K562 (cell line): Measurements from ENCODE around the gene XRCC3. TPM values are rescaled to one million over a fixed set of nuclear protein-coding genes. Genes with fewer than 3 reads are reported as not detected.

Source experiments
- ATAC-seq: fragments of 200-7000 bp; cut with Tn5 transposase; 3 replicates; pipeline ENCODE4 v1.9.1; 2020; ENCODE audit warnings: moderate library complexity
- BruUV-seq: library from RNA; stranded (reverse); fragments of 400-500 nt; replicated peaks from 2 replicates; lab custom pipeline; 2021; lab: Mats Ljungman, UMichigan
- CTCF ChIA-PET: fragments of 300-600 bp; formaldehyde crosslinking; extraction: SDS; loops from one replicate; lab custom pipeline; 2021; ENCODE audit warnings: low intra/inter-chr PET ratio; lab: Yijun Ruan, JAX
- POLR2A ChIA-PET: fragments of 300-600, 350-650 bp; sonication (Branson Sonifier 250); formaldehyde crosslinking; extraction: SDS; loops from one replicate; lab custom pipeline; 2021; ENCODE audit warnings: antibody characterized with exemption, inconsistent platforms; lab: Yijun Ruan, JAX
- DNase-seq, 4 experiments: peaks; one replicate each; pipeline versions ENCODE4 v3.0.0 to v3.0.0-alpha.2; 2011 to 2018; ENCODE audit warnings: low spot score in 3 of 4, mixed read lengths in 3 of 4; ENCODE audit errors: extremely low read depth in 1 of 4
- FAIRE-seq: peaks from 2 replicates; lab custom pipeline; 2011; peaks lifted over from hg19 to GRCh38; lab: Jason Lieb, UNC
- H2AFZ ChIP-seq: 2 replicates; pipeline ENCODE4 v1.6.0; 2011; ENCODE audit warnings: low read depth, low read length, control low read depth, inconsistent platforms
- H3K27ac ChIP-seq: fragments of 200-600 bp; 3 replicates; pipeline ENCODE4 v1.8.0; 2011; ENCODE audit warnings: low read depth, mild to moderate bottlenecking, control low read depth, inconsistent platforms, low read length, moderate library complexity, mixed read lengths; ENCODE audit errors: extremely low read depth
- H3K27me3 ChIP-seq, 2 experiments: fragments of 300-600 bp in 1 of 2; 2 replicates in 1 of 2; 3 replicates in 1 of 2; pipeline versions ENCODE4 v1.6.0 to v1.8.0; 2011; ENCODE audit warnings: inconsistent platforms in 2 of 2, low read length in 2 of 2, mild to moderate bottlenecking in 1 of 2, mixed read lengths in 1 of 2, moderate library complexity in 1 of 2; ENCODE audit not compliant: control insufficient read depth in 2 of 2, insufficient read depth in 2 of 2
- H3K36me3 ChIP-seq: fragments of 300-600 bp; 3 replicates; pipeline ENCODE4 v1.8.0; 2011; ENCODE audit warnings: mild to moderate bottlenecking, low read length, inconsistent platforms; ENCODE audit not compliant: control insufficient read depth, insufficient read depth
- H3K4me1 ChIP-seq, 2 experiments: fragments of 200-600 bp in 1 of 2; replicated peaks in 1 of 2; 2 replicates in 1 of 2; 3 replicates in 1 of 2; pipeline versions ENCODE4 v1.5.1 to v1.8.0; 2011; ENCODE audit warnings: inconsistent platforms in 2 of 2, low read length in 2 of 2, mild to moderate bottlenecking in 1 of 2, mixed read lengths in 1 of 2, moderate library complexity in 1 of 2; ENCODE audit not compliant: control insufficient read depth in 2 of 2, insufficient read depth in 2 of 2
- H3K4me2 ChIP-seq: 2 replicates; pipeline ENCODE4 v1.6.1; 2011; ENCODE audit warnings: low read length, control low read depth, inconsistent platforms, mixed read lengths; ENCODE audit not compliant: insufficient read depth
- H3K4me3 ChIP-seq: fragments of 200-600 bp; sonication (generic), shearing (Covaris generic); 2 replicates; pipeline ENCODE4 v1.5.1; 2016; ENCODE audit warnings: control low read depth, inconsistent platforms
- H3K79me2 ChIP-seq: fragments of 200-600 bp; 3 replicates; pipeline ENCODE4 v1.8.0; 2011; ENCODE audit warnings: low read length, inconsistent platforms; ENCODE audit not compliant: control insufficient read depth, insufficient read depth
- H3K9ac ChIP-seq, 2 experiments: 2 replicates each; pipeline versions ENCODE4 v1.6.0 to v1.6.1; 2011; ENCODE audit warnings: low read depth in 2 of 2, low read length in 2 of 2, control low read depth in 1 of 2, inconsistent platforms in 1 of 2, mild to moderate bottlenecking in 1 of 2, mixed read lengths in 1 of 2; ENCODE audit not compliant: insufficient read depth in 1 of 2
- H3K9me1 ChIP-seq: one replicate; pipeline ENCODE4 v1.6.0; 2011; ENCODE audit warnings: inconsistent platforms, mild to moderate bottlenecking, low read length, moderate library complexity; ENCODE audit not compliant: control insufficient read depth, insufficient read depth
- H3K9me3 ChIP-seq: replicated peaks from 2 replicates; pipeline ENCODE4 v1.5.1; 2011; ENCODE audit warnings: low read depth, low read length, inconsistent platforms; ENCODE audit not compliant: control insufficient read depth, insufficient read depth
- H4K20me1 ChIP-seq: replicated peaks from 2 replicates; pipeline ENCODE4 v1.6.1; 2011; ENCODE audit warnings: low read length, inconsistent platforms, mixed read lengths; ENCODE audit not compliant: control insufficient read depth, insufficient read depth
- CREB1 ChIP-seq, 2 experiments: sonication (generic) in 1 of 2; formaldehyde crosslinking in 1 of 2; IDR thresholded peaks; 2 replicates each; pipeline versions ENCODE4 v1.6.1 to v1.8.0; 2012 to 2022; ENCODE audit warnings: inconsistent platforms in 1 of 2, mild to moderate bottlenecking in 1 of 2, missing genetic modification reagents in 1 of 2, moderate library complexity in 1 of 2
- POLR2G ChIP-seq: fragments of 200-400 bp; formaldehyde crosslinking; IDR thresholded peaks from 2 replicates; pipeline ENCODE4 v1.6.1; 2017; ENCODE audit warnings: low read depth, mild to moderate bottlenecking, antibody characterized with exemption, low read length, moderate library complexity
- POU5F1 ChIP-seq: fragments of 150-350 bp; IDR thresholded peaks from 2 replicates; pipeline ENCODE4 v1.6.1; 2014; ENCODE audit warnings: borderline replicate concordance, low read length, low read depth, mild to moderate bottlenecking; ENCODE audit not compliant: partially characterized antibody
- WGBS: fragments of 100-300 bp; shearing (Covaris generic); methylation state at CpG from one replicate; pipeline ENCODE4 v1.1.6; 2016; ENCODE audit warnings: low coverage, mixed read lengths; ENCODE audit not compliant: insufficient coverage; ENCODE audit errors: missing lambda C conversion rate; 5-methylcytosine and 5-hydroxymethylcytosine counted together
- in situ Hi-C: fragments of 300-500 bp; cut with MboI; formaldehyde crosslinking; loops from 4 replicates; pipeline ENCODE4 v1.15.0; 2018; ENCODE audit warnings: inconsistent platforms, mixed read lengths
- intact Hi-C: fragments of 100-400 bp; cut with micrococcal nuclease; formaldehyde crosslinking; loops from 2 replicates; pipeline ENCODE4 v1.14.2; 2022
- polyA plus RNA-seq, 8 experiments: library from polyadenylated mRNA; depleted of rRNA in 4 of 8; stranded (reverse) in 5 of 8; unstranded in 3 of 8; fragments of >200 nt; fragmentation: Nextera tagmentation in 2 of 8; fragmentation: Illumina TruSeq in 1 of 8; extraction: Ambion mirVana in 2 of 8; extraction: Trizol in 1 of 8; gene quantifications; 2 replicates each; pipeline versions ENCODE4 v1.2.1 to v1.2.3, GENCODE V29; 2011 to 2014; ENCODE audit warnings: inconsistent platforms in 1 of 8, missing spikeins in 1 of 8
- total RNA-seq, 7 experiments: library from RNA; depleted of rRNA in 6 of 7; stranded (reverse); fragments of >200 nt in 6 of 7; fragmentation: Illumina TruSeq in 2 of 7; extraction: Trizol in 2 of 7; gene quantifications; 2 replicates each; pipeline versions ENCODE4 v1.2.1 to v1.2.3, GENCODE V29; 2011 to 2021; ENCODE audit warnings: low replicate concordance in 1 of 7

The XRCC3 gene
- total and polyA plus RNA-seq, 9 of the 15 experiments (the other 6 are each of a cell fraction or from before 2014, with no cell fraction given): 0.34 to 59.3 (median 30.3) TPM

DNA sequence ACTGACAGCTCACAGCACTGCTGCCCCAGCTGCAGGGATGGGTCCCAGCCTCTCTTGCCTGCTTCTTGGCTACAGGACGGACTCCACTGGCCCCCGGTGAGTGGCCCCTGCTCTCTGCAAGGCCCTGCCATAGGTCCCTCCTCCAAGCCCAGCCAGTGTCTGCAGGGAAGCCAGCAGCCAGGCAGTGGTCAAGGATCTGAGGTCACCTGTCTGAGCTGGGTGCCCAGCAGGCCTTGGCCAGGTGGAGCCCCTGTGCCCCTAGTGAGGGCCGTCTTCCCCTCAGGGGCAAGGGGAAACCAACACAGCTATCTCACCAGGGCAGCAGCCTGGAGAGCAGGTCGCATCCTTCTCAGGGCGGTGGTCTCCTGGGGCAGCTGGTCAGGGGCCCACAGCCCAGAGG lies 13.2 kb downstream of the XRCC3 start:
- Histone ChIP-seq H3K27me3 (no peaks in the 10 kb centered on the region), H3K27ac (no peak overlapping the region), H2AFZ (no peak overlapping the region), H4K20me1 (no peaks in the 10 kb centered on the region), H3K9me3 (no peaks in the 10 kb centered on the region), H3K9ac (no peak overlapping the region), H3K4me3 (no peak overlapping the region), H3K9me1 (no peaks in the 10 kb centered on the region), H3K4me1 (peaks cover 0 to 38% of the 10 kb centered on the region in 2 experiments; a peak in 2 of 5 replicates), H3K4me2 (no peak overlapping the region), H3K36me3 (peaks cover 89% of the 10 kb centered on the region; the same call in 2 of the 3 replicates), H3K79me2 (no peaks in the 10 kb centered on the region)
- TF ChIP-seq POLR2G (peak; percentile 65; the same call in 1 of the 2 replicates), CREB1 (IDR thresholded peaks at IDR 0.05) (no peak), CREB1 (CRISPR knock-in tag; IDR thresholded peaks at IDR 0.05) (no peak), POU5F1 (no peak)
- ChIA-PET CTCF (no interaction called here), POLR2A (interaction anchor here (0.6 to 1.0 kb wide), 2 partner anchors 23 to 72 kb away, joined by 3 read pairs; no protein-coding TSS in a partner anchor)
- FAIRE-seq: no peak
- in situ Hi-C loops (no loop called here), intact Hi-C loops (no loop called here)
- WGBS: 94% methylated on average over 2 of the region's 5 CpGs
- ATAC-seq: no peak
- BruUV-seq: no TSS peak
- no peak for DNase-seq
